Brain pericyte (primary cell): ENCODE measurements around the gene HOMEZ.
A peak's percentile ranks its signal among the peaks of the same experiment; 100 is the strongest.

ENCODE experiments used
- DNase-seq: peaks from one replicate; pipeline ENCODE4 v3.0.0-alpha.2; 2012; ENCODE audit warnings: low read depth, low spot score

Gene HOMEZ

DNA sequence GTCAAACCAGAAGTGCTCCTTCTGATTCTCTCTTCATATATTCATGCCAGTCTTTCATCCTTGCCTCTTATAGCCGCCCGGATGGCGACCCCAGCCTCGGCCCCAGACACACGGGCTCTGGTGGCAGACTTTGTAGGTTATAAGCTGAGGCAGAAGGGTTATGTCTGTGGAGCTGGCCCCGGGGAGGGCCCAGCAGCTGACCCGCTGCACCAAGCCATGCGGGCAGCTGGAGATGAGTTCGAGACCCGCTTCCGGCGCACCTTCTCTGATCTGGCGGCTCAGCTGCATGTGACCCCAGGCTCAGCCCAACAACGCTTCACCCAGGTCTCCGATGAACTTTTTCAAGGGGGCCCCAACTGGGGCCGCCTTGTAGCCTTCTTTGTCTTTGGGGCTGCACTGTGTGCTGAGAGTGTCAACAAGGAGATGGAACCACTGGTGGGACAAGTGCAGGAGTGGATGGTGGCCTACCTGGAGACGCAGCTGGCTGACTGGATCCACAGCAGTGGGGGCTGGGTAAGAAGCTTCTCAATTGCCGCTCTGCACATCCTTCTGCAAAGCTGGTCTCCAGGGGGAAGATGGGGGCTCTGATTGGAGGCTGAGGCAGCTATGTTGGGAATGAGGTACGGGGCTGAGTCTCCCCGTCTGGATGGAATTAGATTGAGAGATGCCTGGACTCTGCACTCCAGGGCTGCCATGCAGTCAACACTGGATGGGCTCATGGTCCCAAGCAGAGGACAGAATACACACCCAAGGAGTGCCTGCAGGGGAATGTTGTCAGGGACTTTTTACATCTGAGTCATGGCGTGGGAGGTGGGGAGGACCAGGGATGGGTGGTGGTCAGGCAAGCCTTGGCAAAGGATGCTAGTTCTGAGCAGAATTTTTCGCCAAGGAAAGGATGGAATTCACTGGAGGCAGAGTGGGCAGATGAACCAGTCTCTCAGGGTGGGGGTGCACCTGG lies 22.0 kb upstream of the HOMEZ start:
- DNase-seq = no peak

DNA sequence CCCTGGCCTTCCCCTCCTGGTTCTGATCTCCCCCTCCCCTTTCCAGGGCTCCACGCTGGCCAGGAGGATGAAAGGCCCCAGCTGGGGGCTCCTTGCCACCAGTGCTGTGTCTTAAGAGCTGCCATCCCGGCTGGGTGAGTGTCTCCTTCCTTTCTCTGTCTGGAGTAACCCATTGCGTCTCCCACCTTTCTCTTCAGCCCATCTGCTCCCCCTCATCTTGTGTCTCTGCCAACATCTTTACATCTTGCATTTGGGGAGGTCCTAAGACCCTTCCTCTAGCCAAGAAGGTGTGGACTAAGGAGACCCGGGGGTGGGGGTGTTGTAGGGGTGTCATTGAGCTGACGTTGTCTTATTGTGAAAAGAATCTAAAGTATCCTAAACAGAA lies 21.2 kb upstream of the HOMEZ start:
- no peak for DNase-seq

- peak; percentile 63 for DNase-seq
Measured at GRCh38 chr14:23306412-23307145, 20.6 kb upstream of the HOMEZ start, which contains the start of gene BCL2L2. Gene BCL2L2, plus strand, starts transcription at chr14:23306833. Its CDS starts 935 bp downstream, at chr14:23307768.

DNA sequence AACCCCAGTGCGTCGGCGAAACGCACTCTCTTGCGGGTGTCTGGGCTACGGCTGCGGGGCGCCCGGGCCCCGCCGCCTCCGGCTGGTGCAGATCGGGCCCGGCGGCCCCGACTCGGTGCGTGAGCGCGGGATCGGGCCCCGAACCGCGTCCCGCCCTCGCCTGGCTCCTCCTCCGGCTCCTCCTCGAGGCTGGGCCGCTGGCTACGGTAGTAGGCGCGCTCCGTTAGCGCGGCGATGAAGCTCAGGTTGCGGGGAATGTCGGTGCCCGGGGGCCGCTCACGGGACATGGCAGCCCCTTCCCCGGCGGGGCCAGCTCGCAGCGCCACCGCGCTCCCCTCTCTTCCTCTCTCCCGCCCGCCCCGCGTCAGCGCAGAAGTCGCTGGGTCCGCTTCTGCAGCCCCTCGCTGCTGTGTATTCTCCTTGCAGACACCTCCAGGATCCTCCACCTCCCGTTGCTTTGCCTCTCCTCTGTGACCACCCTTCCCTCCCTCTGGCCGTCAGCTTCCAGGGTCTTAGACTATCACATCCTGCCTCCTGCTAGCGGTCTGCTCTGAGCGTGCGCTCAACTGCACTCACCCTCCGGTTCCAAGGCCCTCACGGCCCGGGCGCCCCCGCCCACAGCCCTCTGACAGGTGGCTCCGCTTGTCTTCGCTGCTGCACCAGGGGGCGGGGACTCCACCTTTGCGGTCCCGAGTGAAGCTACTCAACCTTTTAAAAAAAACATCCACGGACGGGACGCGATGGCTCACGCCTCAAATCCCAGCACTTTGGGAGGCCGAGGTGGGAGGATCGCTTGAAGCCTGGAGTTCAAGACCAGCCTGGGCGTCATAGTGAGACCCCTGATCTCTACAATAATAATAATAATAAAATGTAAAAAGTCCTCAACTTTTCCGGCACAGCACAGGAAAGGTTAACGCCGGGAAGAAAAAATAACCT lies 16.6 kb upstream of the HOMEZ start, which contains the start of gene PPP1R3E:
Gene PPP1R3E (minus strand): TSS at position 570 of the 936 bp plus-strand sequence. CDS start 283 bp downstream, at position 287.
- DNase-seq = no peak

GRCh38 chr14:23301969-23302289 lies 16.0 kb upstream of the HOMEZ start:
- no peak for DNase-seq

GRCh38 chr14:23301288-23301968 lies 15.5 kb upstream of the HOMEZ start:
- peak; percentile 94 for DNase-seq

DNA sequence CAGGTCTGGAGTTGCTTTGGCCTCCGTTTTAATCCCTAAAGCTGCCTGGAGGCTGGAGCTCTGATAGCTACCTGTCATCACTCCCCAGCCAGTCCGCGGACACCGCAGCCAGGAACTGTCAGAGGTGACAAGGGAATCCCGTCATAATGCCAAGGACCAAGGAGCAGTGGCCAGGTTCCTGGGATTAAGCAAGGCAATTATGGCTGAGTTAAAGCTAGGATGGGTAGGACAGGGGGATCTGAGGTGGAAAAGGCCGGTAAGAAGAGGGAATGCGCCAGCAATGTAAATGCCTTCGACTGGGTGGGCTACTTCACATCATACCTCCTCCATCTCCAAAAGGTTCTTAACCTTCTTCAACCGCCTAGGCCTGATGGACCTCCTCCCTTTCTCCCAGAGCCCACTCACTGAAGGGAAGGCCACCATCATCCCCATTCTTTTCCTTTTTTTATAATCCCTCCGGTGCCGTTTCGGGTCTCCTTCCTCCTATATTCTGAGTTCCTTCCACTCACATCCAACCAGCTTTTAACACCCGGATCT lies 14.8 kb upstream of the HOMEZ start:
- DNase-seq = no peak

- no peak for DNase-seq
Measured at GRCh38 chr14:23299986-23300686, 14.2 kb upstream of the HOMEZ start.

DNA sequence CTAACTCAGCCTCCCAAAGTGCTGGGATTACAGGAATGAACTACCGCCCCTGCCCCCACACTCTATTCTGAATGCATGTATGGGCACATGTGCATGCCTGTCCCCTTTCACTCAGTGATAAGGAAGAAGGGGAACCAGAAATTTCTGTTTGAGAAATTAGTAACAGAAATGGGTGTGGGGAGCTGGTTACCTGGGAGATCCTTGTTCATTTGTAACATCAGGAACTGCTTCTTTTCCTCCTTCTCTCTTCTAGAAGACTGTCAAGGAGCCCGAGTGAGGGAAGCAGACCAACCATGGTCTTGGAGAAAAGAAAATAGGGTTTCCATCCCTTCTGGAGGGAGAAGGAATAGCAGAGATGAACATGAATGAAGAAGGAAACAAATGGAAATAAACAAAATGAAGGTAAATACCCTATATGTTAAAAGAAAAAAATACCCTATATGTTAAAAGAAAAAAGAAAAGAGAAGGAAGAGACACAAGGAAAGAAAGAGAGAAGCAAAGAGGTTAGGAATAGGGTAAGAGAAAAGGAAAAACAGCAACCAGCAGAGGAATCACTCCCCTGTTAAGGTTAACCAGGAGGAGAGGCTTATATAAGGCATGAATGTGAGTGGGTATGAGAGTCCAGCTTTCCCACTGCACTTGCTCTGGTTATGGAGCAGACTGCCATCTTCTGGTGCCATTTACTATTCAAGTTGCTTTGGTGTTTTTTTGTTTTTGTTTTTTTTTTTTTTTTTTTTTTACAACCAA lies 13.5 kb upstream of the HOMEZ start:
- DNase-seq = no peak

DNA sequence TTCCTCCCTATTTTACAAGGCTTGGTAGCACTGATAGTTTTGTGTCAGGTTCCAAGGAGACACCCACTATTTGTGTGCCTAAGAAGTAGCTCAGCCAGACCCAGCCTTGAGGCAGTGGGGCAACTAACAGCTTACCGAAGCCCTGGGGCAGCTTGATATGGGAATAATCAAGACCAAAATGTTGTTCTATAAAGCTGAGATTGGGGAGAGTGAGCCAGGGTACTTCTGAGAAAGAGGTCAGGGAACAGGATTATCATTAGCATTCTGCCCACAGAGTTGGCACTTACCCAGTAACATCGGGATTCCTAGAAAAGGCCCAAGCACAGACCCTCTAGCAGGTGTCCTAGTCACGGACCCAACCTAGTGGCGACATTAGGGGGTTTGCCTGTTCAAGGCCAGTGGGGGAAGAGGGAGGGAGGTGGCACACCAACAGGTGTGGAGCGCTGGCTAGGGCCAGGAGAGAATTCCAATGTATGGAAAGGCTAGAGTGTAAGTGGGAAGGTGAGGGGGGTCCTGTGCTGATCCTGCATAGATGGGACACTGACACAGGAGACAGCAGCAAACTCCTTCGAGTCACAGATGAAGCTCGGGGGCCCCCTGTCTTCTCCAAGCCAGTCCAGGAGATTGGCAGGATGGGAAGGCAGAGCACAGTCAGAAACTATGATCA lies 11.8 kb upstream of the HOMEZ start:
- DNase-seq = no peak

DNA sequence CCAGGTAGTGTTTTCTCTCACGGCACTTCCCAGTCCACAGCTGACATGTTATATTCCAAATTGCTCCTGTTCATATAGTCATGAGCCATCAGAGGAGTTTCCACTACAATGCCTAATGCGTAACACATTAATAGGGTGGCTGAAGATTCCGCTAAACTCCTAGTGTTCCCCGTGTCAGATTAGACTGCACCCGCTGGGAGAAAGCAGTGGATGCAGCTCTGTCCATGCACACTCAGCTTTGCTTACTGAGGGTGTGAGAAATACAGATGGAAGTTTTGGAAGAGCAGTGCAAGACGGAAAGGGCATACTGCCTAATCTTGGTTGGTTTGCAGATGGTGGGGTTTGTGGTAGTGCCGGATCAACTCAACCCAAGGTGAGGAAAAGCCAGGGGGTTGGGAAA lies 11.2 kb upstream of the HOMEZ start:
- no peak for DNase-seq

- no peak for DNase-seq
Measured at GRCh38 chr14:23296012-23296777, 10.3 kb upstream of the HOMEZ start.

DNA sequence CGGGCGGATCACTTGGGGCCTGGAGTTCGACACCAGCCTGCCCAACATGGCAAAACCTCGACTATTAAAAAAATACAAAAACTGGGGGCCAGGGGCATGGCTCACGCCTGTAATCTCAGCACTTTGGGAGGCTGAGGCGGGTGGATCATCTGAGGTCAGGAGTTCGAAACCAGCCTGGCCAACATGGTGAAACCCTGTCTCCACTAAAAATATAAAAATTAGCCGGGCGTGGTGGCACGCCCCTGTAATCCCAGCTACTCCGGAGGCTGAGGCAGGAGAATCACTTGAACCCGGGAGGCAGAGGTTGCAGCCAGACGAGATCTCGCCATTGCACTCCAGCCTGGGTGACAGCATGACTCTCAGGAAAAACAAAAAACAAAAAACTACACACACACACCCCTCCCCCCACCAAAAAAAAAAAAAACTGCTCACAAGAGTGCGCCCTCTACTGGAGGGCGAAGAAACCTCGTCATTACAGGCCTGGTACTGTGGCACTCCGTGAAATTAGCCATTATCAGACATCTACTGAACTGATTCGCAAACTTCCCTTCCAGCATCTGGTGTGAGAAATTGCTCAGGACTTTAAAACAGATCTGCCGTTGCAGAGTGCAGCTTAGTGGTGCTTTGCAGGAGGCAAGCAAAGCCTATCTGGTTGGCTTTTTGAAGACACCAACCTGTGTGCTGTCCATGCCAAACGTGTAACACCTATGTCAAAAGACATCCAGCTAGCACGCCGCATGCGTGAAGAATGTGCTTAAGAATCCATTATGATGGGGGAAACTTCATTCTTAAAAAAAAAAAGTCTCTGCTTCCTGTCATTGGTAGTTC lies 9.0 kb upstream of the HOMEZ start:
- DNase-seq = no peak

DNA sequence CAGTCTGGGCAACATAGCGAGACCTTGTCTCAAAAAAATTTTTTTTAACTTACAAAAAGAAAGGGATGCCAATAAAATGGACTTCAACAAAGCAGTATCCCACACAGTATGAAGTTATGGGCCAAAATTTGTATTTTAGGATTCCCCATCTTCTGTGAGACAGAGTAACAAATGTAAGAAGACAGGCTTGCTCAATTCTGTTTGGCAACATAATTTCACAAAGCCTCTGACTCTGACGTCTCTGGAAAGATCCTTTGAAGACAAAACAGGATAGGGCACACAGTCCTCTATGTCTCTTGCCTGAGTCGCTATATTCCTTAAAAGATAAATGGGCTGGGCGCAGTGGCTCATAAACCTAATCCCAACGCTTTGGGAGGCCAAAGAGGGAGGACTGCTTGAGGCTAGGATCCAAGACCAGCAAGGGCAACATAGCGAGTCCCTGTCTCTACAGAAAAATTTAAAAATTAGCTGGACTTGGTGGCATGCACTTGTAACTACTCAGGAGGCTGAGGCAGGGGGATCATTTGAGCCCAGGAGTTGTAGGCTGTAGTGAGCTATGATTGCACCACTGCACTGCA lies 1.1 kb upstream of the HOMEZ start:
- DNase-seq = no peak

- no peak for DNase-seq
Measured at GRCh38 chr14:23285530-23286019, 357 bp downstream of the HOMEZ start.

GRCh38 chr14:23284654-23285529 lies 1.0 kb downstream of the HOMEZ start:
- DNase-seq = no peak
